Activated T-helper 1 cell treated with Interleukin-2 at 50 U/mL for 16 hours (primary cell): ENCODE data around the gene HEATR5B.

Experiments
- DNase-seq: peaks from one replicate; pipeline ENCODE4 v3.0.0-alpha.2; 2020; ENCODE audit warnings: low read depth

HEATR5B gene

DNA sequence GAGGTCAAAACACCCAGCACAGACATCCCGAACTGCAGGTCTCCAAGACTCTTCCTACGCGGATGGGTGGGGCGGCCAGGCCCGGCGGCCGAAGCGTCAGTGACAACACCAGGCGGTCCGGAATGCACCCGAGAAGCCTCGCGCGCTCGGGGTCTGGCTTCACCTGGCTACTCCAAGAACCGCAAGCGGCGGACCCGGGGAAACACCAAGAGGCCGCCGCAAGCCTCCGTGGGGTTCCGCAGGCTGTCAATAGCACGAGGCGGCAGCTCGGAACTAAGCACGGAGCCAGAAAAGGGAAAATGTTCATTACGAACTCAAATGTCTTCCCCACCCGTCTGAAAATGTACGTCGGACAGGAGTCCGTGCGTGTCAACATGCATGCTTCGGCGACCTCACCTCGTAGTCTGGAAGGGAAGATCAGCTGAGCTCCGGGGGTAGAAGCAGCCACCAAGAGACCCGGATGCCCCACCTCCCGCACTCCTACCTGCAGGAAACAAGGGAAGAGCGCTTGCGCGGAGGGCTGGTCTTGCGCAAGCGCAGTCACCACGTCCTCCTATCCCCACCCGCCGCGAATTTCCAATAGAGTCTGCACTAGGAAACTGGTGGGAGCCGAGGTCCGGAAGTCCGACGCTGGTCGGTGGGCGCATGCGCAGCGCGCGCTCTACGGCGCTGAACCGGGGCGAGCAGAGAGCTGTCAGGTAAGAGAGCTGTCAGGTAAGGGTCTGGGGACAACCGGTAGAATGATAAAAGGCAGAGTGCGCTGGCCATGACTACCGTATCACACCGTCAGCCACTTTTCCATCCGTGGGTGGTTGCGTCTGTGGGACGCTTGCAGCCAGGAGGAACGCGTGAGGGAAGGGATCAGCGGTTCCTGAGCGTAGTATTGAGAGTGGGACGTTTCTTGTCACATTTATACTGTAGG, at the start of gene HEATR5B, which contains the start of gene GPATCH11:
Gene HEATR5B (minus strand): TSS at position 500 of the 922 bp plus-strand sequence. CDS start 958 bp downstream, outside the sequence.
Gene GPATCH11 (plus strand): TSS at position 646 of the 922 bp plus-strand sequence. CDS start 3,864 bp downstream, outside the sequence.
- DNase-seq: peak; percentile 90

DNA sequence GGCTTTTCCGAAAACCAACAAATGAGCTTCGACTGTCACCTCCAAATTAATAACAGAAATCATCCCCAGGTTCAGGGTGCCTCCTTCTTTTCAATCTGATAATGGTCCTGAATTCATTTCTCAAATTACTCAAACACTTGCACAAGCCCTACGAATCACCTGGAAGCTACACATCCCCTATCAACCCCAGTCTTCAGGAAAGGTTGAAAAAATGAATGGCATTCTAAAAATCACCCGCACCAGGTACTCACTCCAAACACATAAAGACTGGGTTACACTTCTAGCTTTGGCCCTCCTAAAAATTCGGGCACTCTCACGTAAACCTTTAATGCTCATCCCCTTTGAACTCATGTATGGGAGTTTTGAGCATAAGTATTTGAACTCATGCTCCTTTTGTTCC, 48.7 kb upstream of the HEATR5B start:
- no peak for DNase-seq

DNA sequence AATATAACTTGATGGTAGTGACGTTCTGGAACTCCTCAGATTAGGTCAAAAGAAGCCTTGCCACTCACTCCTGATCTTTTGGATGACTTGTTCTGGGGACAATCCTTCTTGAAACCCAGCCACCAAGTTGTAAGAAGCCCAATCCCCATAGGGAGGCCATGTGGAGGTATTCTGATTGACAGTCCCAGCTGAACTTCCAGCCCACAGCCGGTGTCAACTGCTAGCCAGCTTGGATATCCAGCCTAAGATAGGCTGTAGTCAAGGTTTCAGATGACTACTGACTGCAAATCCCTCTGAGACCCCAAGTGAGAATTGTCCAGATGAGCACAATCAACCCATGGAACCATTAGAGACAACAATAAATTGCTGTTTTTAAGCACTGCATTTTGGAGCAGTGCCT, 41.2 kb upstream of the HEATR5B start:
- DNase-seq: no peak

DNA sequence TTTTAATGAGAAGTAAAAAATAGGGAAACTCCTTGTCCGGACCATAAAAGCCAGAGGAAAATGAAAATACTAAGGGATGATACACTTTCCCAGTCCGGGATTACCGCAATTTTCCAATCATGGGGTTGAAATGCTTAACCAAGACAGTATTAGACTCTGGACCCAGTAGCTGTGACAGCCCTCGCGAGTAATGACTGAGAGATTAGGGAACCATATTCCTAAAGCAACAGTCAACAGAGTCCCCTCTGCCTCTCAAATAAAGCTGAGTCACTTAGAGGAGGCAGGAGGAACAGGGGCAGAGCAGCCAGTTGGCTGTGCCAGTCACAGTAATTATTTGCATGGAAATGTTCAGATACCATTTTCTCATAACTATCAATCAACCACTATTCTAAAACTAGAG, 35.0 kb upstream of the HEATR5B start:
- DNase-seq: no peak

DNA sequence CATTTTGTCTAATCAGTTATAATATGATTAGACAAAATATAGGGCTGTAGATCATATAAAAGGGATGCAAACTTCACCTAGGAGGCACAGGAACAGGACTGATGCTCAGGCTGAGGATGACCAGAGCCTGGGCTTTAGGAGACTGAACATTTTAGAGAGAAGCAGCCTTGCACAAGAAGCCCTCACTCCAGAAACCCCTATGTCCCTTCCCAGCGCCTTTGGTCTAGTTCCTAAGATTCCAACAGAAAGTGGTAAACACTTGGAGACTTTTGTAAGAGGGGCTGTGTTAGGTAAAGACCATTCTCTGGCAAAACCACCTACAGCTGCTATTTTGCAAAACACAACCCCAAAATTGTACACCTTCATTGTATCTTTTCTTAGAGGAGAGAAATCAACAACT, 33.4 kb upstream of the HEATR5B start:
- DNase-seq: no peak

DNA sequence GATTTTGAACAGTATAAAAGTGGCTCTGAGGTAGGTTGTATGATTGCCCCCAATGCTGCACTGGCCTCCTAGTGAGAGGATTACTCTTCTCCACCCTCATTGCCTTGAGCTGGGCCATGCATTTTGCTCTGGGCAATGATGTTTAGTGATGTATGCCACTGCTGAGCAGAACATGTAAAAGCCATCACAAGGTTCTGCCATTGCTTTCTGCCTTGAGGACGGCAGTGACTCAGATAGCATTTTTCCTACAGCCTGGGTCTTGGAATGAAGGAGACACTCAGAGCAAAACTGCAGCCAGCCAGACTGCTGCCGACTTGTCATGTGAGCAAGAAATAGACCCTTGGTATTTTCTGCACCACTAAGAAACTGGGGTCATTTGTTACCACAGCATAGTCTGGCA, 27.8 kb upstream of the HEATR5B start:
- DNase-seq: no peak

DNA sequence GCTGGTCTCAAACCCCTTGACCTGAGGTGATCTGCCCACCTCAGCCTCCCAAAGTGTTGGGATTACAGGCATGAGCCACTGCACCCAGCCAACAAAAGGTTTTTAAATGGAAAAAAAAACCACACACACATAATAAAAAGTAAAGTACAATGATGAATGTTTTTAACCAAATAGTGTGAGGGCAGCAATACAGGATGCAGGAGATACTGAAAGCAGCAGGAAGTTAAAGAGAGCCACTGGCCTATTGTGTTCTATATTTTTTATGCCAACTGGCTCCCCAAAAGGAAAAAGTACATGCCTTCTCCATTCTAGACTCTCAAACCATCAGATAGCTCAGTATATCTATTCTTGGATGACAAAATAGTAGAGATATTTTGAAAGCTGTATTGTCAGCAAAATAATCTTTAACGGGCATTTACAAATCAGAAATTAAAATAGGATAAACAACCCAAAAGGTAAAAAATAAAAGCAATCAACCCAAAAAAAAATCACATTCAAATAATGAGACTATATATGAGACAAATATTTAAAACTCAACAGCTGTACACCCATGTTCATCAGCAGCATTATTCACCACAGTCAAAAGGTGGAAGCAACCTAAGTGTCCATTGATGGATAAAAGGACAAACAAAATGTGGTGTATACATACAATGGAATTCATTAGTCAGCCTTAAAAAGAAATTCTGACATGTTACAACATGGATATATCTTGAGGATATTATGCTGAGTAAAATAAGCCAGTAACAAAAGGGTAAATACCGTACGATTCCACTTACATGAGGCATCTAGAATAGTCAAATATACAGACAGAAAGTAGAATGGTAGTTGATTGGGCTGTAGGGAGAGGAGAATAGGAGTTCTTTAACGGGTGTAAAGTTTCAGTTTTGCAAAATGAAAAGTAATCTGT, 26.4 kb upstream of the HEATR5B start:
- no peak for DNase-seq

DNA sequence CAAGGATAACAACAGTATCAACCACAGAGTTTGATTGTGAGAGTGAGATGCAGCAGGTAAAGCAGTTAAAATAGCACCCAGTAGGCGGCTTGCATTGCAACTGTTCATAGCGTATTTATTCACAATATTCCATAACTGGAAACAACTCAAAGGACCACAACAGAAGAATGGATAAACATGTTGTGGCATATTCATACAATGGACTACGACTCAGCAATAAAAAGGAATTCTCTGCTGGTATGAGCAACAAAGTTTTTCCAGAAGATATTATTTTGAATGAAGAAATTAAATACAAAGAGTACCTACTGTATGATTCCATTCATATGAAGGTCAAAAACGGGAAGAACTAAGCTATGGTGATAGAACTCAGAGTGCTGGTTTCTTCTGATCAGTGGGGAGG, 25.4 kb upstream of the HEATR5B start:
- no peak for DNase-seq

DNA sequence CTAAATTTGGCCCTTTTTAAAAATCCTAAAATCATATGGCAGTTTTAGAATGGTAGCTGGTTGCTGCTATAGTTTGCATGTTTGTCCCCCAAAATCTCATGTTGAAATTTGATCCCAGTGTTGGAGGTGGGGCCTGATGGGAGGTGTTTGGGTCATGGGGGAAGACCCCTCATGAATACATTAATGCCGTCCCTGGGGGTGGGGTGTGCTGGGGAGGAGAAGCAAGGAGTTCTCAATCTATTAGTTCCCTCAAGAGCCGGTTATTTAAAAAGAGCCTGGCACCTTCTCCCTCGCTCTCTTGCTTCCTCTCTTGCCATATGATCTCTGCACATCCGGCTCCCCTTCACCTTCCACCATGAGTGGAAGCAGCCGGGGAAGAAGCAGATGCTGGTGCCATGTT, 21.0 kb upstream of the HEATR5B start:
- no peak for DNase-seq

DNA sequence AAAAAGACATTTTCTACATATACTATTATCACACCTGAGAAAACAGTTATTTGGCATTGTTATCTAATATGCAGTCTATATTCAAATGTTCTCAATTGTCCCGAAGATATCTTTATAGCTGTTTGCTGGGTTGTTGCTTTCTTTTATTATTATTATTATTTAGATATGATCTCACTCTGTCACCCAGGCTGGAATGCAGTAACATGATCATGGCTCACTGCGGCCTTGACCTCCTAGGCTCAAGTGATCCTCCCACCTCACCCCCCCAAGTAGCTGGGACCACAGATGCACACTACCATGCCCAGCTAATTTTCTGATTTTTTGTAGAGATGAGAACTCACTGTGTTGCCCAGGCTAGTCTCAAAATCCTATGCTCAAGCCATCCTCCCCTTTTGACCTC, 20.0 kb upstream of the HEATR5B start:
- DNase-seq: no peak

DNA sequence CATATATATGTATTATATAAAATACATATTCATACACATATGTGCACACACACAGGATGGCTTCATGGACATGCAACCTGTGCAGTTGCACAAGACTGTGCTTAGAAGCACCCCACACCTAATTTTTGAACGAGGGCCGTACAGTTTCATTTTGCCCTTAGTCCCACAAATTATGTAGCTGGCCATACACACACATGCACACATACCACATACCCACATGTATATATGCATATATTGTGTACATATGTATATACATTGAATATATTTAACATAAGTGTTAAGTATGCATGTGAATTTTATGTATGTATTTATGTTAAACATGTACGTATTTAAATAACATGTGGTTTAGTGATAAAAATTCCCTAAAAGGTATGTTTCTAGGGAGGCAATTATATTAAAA, 18.4 kb upstream of the HEATR5B start:
- no peak for DNase-seq

DNA sequence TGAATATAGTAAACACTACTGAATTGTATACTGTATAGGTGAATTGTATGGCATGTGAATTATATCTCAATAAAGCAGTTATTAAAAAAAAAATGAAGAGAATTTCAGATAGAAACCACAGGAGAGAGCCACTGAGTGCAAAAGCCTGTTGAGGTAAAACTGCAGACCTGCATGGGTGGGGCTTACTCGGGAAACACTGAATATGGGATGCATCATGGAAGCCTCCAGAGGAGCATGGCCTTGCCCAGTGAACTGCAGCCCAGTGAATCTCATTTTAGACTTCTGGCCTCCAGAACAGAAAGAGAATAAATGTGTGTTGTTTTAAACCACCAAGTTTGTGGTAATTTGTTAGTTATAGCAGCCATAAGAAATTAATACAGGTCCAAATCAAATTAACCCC, 15.9 kb upstream of the HEATR5B start:
- DNase-seq: no peak

DNA sequence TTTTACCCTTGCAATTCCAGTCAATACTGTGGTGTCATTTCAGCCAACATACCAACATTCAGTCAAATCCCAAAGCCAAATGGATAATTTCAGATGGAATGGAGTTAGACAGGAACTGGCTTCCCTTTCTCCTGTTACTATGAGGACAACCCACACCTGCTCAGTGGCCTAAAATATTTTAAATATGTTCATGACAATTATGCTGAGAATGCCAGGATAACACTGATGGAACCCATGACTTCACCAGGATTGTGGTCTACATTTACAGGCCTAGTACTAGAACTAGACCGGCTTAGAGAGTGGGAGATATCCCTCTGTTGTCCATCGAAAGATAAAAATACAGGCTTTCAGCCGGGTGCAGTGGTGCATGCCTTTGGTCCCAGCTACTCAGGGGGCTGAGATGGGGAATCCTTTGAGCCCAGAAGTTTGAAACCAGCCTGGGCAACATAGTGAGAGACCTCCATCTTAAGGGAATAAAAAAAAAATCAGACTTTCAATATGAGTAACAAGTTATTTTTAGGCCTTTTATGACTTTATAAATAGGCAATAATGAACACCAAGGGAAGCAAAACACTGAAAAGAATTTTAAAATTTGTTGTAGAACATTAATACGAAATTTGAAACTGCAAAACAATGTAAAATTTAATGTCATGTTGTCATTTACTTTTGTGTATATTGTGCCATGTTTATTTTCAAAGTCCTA, 14.4 kb upstream of the HEATR5B start:
- DNase-seq: no peak

DNA sequence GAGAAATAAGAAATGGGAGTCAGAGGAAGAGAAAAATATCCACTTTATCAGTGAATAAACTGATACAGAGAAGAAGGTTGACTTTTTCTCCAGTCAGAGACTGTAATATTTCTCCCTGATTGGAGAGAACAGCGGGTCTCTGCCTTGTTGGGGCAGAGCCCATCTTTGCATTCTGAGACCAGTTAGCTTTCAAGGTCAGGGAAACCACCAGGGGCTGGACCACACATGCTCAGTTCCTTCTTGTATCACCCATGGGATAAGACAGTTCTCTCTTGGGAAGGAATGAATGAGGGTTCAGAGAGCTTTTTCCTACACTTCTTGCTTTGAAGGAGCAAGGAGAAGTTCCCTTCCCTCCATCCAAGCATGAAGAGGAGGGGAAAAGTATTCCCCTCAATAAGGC, 12.4 kb upstream of the HEATR5B start:
- no peak for DNase-seq

DNA sequence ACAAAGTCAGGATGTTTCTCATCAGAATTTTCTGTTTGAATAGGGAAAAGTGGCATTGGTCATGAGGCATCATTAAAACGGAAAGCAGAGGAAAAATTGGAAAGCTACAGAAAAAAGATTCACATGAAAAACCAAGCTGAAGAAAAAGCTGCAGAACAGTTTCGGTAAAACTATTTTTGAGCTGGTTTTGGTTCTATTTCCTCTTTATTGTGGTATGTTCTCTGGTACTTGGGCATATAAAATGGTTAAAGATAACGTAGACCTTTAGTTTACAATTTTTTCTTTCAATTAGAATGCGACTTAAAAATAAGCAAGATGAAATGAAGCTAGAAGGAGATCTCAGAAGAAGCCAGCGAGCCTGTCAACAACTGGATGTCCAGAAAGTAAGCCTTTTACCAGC, 7.7 kb upstream of the HEATR5B start:
- DNase-seq: no peak

DNA sequence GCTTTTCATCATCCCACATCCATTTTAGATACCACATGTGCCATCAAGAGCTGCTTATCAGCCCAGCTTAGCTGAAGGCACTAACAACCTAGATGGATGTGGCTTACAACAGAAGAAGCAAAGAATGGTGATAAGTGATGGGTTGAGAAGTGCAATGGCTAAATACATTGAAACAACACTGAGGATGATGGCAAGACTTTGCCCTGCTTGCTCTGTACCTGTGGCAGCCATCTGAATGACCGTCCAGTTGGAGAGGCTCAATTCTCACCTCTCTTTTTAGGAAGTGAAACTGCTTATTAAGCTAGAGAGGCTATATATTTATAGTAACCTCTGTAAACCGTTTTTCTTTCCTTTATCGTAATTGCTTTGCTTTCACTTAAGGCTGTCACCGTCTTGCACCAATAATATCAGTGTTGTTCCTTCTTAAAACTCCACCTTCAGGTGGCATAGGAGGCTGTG, 5.9 kb upstream of the HEATR5B start:
- no peak for DNase-seq

DNA sequence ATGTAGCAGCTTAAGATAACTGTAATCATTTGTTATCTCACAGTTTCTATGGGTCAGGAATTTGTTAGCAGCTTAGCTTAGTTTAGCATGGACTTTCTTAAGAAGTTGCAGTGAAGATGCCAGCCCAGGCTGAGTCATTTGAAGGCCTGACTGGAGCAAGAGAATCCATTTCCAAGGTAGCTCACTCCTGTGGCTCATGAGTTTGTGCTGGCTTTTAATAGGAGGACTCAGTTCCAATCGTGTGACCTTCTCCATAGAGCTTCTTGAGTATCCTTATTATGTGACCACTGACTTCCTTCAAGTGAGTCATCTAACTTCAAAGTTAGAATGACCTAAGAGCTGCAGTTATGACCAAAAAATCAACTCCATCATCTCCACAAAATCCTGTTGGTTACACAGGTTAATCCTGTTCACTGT, 1.6 kb upstream of the HEATR5B start:
- DNase-seq: no peak

DNA sequence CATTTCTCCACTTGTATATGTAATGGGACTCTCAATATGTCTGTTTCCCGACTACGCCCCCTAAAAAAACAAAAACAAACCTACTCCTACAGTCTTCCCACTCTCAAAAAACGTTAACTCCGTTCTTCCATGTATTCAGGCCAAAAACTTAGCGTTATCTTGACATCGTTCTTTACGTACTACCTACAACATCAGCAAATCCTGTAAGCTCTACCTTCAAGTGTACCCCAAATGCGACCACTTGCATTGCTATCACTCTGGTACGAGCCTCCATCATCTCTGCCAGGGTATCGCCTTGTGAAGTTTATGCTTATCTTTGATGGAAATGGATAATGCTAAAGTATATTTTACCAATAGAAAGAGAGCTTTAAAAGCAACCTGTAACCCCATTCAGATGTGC, 625 bp upstream of the HEATR5B start:
- no peak for DNase-seq

DNA sequence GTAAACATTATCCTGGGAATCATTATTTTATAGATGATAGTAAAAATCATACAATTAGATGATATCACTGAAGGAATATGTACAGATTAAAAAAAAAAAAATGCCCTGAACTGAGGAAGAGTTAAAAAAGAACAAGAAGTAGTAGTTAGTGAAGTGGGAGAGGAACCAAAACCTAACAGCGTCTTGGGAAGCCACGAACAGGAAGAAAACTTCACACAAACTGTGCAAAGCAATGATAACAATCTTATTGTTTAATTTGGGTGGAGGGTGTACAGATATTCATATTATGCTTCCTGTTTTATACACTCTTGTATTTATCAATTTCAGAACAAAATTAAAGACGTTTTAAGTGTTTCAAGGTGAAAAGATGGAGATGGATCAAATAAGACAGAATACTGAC, 3.5 kb downstream of the HEATR5B start:
- DNase-seq: no peak

DNA sequence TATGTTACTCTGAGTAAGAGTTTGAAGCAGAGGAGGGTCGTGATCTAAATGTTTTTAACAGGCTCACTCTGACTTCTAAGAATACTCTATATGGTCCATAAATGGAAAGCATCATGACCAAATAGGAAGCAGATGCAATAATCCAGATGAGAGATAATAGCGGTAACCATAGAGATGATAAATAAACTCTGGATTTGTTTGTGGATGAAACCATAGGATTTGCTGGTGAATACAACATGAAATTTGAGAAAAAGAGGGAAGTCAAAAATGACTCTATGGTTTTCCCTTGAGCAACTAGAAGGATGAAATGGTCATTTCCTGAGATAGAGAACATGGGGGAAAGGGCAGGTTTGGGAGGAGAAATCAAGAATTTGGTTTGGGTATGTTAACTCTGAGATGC, 3.9 kb downstream of the HEATR5B start:
- DNase-seq: no peak

DNA sequence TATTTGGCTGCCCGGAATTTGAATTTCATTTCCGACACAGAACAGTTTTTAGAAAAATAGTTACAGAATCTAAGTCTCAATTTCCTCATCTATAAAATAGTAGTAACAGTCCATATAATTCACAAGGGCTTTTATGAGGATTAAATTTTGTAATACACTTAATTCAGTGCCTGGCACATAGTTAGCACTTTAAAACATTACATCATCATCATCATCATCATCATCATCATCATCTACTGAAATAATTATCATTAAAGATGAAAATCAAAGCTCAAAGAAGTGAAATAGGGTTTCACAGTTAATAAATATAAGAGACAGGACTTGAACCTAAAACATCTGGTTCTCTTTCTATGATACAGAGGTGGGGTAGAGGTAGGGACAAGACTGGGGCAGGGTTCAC, 13.2 kb downstream of the HEATR5B start:
- no peak for DNase-seq

DNA sequence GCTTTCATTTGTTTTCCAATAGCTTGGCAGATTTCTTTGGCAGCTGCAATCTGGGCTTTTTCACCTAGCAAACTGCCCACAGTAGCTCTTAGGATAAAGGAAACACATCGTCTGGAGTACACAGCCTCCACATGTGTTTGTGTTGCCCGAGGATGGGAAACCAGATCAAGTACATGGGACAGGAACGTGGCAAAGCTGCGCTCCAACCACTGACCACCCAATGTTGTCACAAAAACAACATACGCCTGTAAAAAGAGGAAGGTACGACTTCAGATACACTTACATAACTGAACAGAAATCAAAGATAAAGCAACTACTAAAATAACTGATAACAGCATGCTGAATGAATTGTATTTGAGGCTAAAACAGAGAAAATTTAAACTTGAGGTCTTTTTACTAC, 15.5 kb downstream of the HEATR5B start:
- DNase-seq: no peak
